ENCODE data around the gene GNB3. TPM values are rescaled to one million over a fixed set of nuclear protein-coding genes. Genes with fewer than 3 reads are reported as not detected.

Gene GNB3
- total RNA-seq, 2 experiments from 2014 or later, result 0.08 TPM; not detected in 1

DNA sequence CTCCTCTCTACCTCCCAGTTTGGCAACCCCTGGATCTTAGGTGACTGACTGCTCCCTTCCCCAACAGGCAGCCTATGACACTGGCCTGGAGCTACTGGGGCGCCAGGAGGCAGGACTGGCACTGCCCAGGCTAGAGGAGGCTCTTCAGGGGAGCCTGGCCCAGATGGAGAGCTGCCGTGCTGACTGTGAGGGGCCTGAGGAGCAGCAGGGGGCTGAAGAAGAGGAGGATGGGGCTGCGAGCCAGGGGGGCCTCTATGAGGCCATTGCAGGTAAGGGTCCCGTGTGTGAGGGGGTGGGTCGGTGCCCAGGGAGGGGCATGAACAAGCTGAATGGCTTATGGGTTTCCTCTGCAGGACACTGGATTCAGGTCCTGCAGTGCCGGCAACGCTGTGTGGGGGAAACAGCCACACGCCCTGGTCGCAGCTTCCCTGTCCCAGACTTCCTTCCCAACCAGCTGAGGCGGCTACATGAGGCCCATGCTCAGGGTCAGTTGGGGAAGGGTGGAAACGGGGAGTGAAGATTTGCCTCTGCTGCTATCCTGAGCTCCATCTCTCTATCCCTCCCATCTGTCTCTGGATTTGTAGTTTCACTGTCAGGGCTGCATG, 10.3 kb upstream of the GNB3 start:
- H3K27me3 Mint-ChIP-seq (ENCODE audit: low read depth), result peaks cover 49% of the 10 kb centered on the region
- CTCF ChIA-PET, result interaction anchor here (1.1 kb wide), 3 partner anchors 61 to 77 kb away, joined by 3 to 5 read pairs (median 4); partner anchors contain the start of gene MLF2

DNA sequence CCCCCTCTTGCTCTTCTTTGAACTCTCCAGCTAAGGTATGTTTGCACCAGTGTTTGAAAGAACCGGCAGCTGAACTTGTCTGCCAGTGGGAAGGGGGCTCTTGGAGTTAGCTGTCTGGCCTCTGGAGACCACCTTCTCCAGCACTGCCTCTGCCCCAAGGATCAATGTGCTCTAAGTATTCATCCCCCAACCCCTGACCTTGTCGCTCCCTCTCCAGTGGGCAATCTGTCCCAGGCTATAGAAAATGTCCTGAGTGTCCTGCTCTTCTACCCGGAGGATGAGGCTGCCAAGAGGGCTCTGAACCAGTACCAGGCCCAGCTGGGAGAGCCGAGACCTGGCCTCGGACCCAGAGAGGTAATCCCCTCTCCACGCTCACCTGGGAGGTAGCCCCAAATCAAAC, 9.7 kb upstream of the GNB3 start:
- peaks cover 20% of the 10 kb centered on the region for H3K4me1 Mint-ChIP-seq (ENCODE audit: low read depth)
- no peaks in the 10 kb centered on the region for H3K9me3 Mint-ChIP-seq (ENCODE audit: insufficient read depth)
- no peak overlapping the region for H3K27ac Mint-ChIP-seq
- ATAC-seq (no peak), DNase-seq (no peak)
- H3K27me3 Mint-ChIP-seq (ENCODE audit: low read depth), result peaks cover 46% of the 10 kb centered on the region
- no peak overlapping the region for H3K4me3 Mint-ChIP-seq
- ChIA-PET CTCF (interaction anchor here (1.1 kb wide), 2 partner anchors 60 to 77 kb away, joined by 4 to 5 read pairs; partner anchors contain the start of gene MLF2), POLR2A (interaction anchor here (0.6 to 1.0 kb wide), 2 partner anchors 41 to 56 kb away, joined by 3 read pairs; no protein-coding TSS in a partner anchor)
- H3K36me3 Mint-ChIP-seq (ENCODE audit: low read depth), result no peaks in the 10 kb centered on the region

More for the DNA sequence above, 10.3 kb upstream of the GNB3 start:
- DNase-seq, result no peak
- H3K36me3 Mint-ChIP-seq (ENCODE audit: low read depth), result no peaks in the 10 kb centered on the region
- H3K4me3 Mint-ChIP-seq, result no peak overlapping the region
- ATAC-seq, result no peak
- H3K4me1 Mint-ChIP-seq (ENCODE audit: low read depth), result peaks cover 21% of the 10 kb centered on the region
- H3K9me3 Mint-ChIP-seq (ENCODE audit: insufficient read depth), result no peaks in the 10 kb centered on the region
- no peak overlapping the region for H3K27ac Mint-ChIP-seq
- POLR2A ChIA-PET, result interaction anchor here (0.6 to 1.0 kb wide), 2 partner anchors 41 to 56 kb away, joined by 3 read pairs; no protein-coding TSS in a partner anchor

- ChIA-PET POLR2A (no interaction called here), CTCF (interaction anchor here (4.1 to 9.2 kb wide), 2 partner anchors 18 to 78 kb away, joined by 35 to 130 read pairs; partner anchors contain the start of genes CDCA3, MLF2 and USP5)
- DNase-seq (no peak), ATAC-seq (no peak)
- no peaks in the 10 kb centered on the region for H3K9me3 Mint-ChIP-seq (ENCODE audit: insufficient read depth)
- H3K4me3 Mint-ChIP-seq, result no peak overlapping the region
- peaks cover 41% of the 10 kb centered on the region for H3K27me3 Mint-ChIP-seq (ENCODE audit: low read depth)
- no peaks in the 10 kb centered on the region for H3K36me3 Mint-ChIP-seq (ENCODE audit: low read depth)
- H3K27ac Mint-ChIP-seq, result no peak overlapping the region
- H3K4me1 Mint-ChIP-seq (ENCODE audit: low read depth), result peaks cover 20% of the 10 kb centered on the region
Measured at GRCh38 chr12:6831450-6831995, 9.2 kb upstream of the GNB3 start.

DNA sequence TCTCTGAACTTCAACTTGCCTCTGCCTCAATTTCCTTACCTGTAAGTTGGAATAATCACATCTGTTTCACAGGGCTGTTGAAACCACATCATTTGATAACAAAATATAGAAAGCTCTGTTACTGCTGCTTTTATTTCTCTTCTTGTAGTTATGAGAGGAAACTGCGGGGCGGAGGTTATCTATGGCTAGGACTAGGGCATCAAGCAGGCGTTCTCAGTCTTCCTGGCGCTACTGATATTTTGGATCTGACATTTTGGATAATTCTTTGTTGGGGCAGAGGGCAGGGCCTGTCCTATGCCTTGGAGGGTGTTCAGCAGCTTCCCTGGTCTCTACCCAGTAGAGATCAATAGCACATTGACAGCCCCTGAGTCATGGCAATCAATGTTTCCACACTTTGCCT, 8.6 kb upstream of the GNB3 start:
- no peaks in the 10 kb centered on the region for H3K9me3 Mint-ChIP-seq (ENCODE audit: insufficient read depth)
- DNase-seq, result no peak
- ChIA-PET POLR2A (interaction anchor here (1.4 to 1.5 kb wide), 2 partner anchors 20 to 79 kb away, joined by 3 to 6 read pairs; partner anchors contain the start of genes MLF2 and USP5), CTCF (interaction anchor here (1.4 to 9.2 kb wide), 4 partner anchors 17 to 108 kb away, joined by 3 to 130 read pairs (median 20); partner anchors contain the start of genes CDCA3, COPS7A, MLF2 and PTMS)
- H3K27me3 Mint-ChIP-seq (ENCODE audit: low read depth), result peaks cover 37% of the 10 kb centered on the region
- ATAC-seq, result no peak
- no peak overlapping the region for H3K27ac Mint-ChIP-seq
- H3K36me3 Mint-ChIP-seq (ENCODE audit: low read depth), result no peaks in the 10 kb centered on the region
- peaks cover 20% of the 10 kb centered on the region for H3K4me1 Mint-ChIP-seq (ENCODE audit: low read depth)
- H3K4me3 Mint-ChIP-seq, result no peak overlapping the region

- ChIA-PET POLR2A (interaction anchor here (1.4 to 1.5 kb wide), 2 partner anchors 19 to 80 kb away, joined by 3 to 6 read pairs; partner anchors contain the start of genes MLF2 and USP5), CTCF (interaction anchor here (0.6 to 9.2 kb wide), 13 partner anchors 8 to 410 kb away, joined by 3 to 130 read pairs (median 13); partner anchors contain the start of genes CD4, CDCA3, COPS7A and GPR162)
- no peak overlapping the region for H3K4me3 Mint-ChIP-seq
- H3K27ac Mint-ChIP-seq, result no peak overlapping the region
- no peaks in the 10 kb centered on the region for H3K9me3 Mint-ChIP-seq (ENCODE audit: insufficient read depth)
- peaks cover 28% of the 10 kb centered on the region for H3K27me3 Mint-ChIP-seq (ENCODE audit: low read depth)
- H3K36me3 Mint-ChIP-seq (ENCODE audit: low read depth), result no peaks in the 10 kb centered on the region
- no peak for DNase-seq
- ATAC-seq, result no peak
- H3K4me1 Mint-ChIP-seq (ENCODE audit: low read depth), result peaks cover 12% of the 10 kb centered on the region
Measured at GRCh38 chr12:6833189-6833890, 7.4 kb upstream of the GNB3 start.

GRCh38 chr12:6834254-6834653, 6.5 kb upstream of the GNB3 start:
- Mint-ChIP-seq H3K4me1 (ENCODE audit: low read depth) (peaks cover 7% of the 10 kb centered on the region), H3K27ac (no peak overlapping the region), H3K27me3 (ENCODE audit: low read depth) (peaks cover 22% of the 10 kb centered on the region), H3K9me3 (ENCODE audit: insufficient read depth) (no peaks in the 10 kb centered on the region), H3K36me3 (ENCODE audit: low read depth) (no peaks in the 10 kb centered on the region), H3K4me3 (no peak overlapping the region)
- CTCF ChIA-PET, result interaction anchor here (0.6 to 9.2 kb wide), 20 partner anchors 9 to 410 kb away, joined by 3 to 130 read pairs (median 6); partner anchors contain the start of genes CD4, CDCA3, COPS7A and GPR162
- POLR2A ChIA-PET, result interaction anchor here (1.0 to 1.1 kb wide), 2 partner anchors 10 to 17 kb away, joined by 3 to 4 read pairs; partner anchors contain the start of gene CDCA3
- no peak for ATAC-seq
- no peak for DNase-seq

- ATAC-seq, result no peak
- H3K27ac Mint-ChIP-seq, result no peak overlapping the region
- H3K36me3 Mint-ChIP-seq (ENCODE audit: low read depth), result no peaks in the 10 kb centered on the region
- no peaks in the 10 kb centered on the region for H3K9me3 Mint-ChIP-seq (ENCODE audit: insufficient read depth)
- ChIA-PET POLR2A (interaction anchor here (1.0 to 1.1 kb wide), 2 partner anchors 9 to 16 kb away, joined by 3 to 4 read pairs; partner anchors contain the start of gene CDCA3), CTCF (interaction anchor here (0.6 to 9.2 kb wide), 19 partner anchors 10 to 282 kb away, joined by 3 to 130 read pairs (median 6); partner anchors contain the start of genes CD4, CDCA3, COPS7A and GPR162)
- H3K4me1 Mint-ChIP-seq (ENCODE audit: low read depth), result peaks cover 3% of the 10 kb centered on the region
- peaks cover 17% of the 10 kb centered on the region for H3K27me3 Mint-ChIP-seq (ENCODE audit: low read depth)
- no peak for DNase-seq
- no peak overlapping the region for H3K4me3 Mint-ChIP-seq
Measured at GRCh38 chr12:6834873-6835272, 5.9 kb upstream of the GNB3 start.

GRCh38 chr12:6836851-6837250, 3.9 kb upstream of the GNB3 start:
- ChIA-PET POLR2A (interaction anchor here (0.5 kb wide), 1 partner anchor 27 kb away, joined by 3 read pairs; no protein-coding TSS in a partner anchor), CTCF (interaction anchor here (0.9 to 9.2 kb wide), 10 partner anchors 11 to 148 kb away, joined by 3 to 130 read pairs (median 4); partner anchors contain the start of genes CD4, CDCA3, GPR162 and MLF2)
- peaks cover 3% of the 10 kb centered on the region for H3K4me1 Mint-ChIP-seq (ENCODE audit: low read depth)
- ATAC-seq (no peak), DNase-seq (no peak)
- H3K36me3 Mint-ChIP-seq (ENCODE audit: low read depth), result no peaks in the 10 kb centered on the region
- H3K27me3 Mint-ChIP-seq (ENCODE audit: low read depth), result peaks cover 3% of the 10 kb centered on the region
- no peaks in the 10 kb centered on the region for H3K9me3 Mint-ChIP-seq (ENCODE audit: insufficient read depth)
- H3K27ac Mint-ChIP-seq, result no peak overlapping the region
- no peak overlapping the region for H3K4me3 Mint-ChIP-seq

DNA sequence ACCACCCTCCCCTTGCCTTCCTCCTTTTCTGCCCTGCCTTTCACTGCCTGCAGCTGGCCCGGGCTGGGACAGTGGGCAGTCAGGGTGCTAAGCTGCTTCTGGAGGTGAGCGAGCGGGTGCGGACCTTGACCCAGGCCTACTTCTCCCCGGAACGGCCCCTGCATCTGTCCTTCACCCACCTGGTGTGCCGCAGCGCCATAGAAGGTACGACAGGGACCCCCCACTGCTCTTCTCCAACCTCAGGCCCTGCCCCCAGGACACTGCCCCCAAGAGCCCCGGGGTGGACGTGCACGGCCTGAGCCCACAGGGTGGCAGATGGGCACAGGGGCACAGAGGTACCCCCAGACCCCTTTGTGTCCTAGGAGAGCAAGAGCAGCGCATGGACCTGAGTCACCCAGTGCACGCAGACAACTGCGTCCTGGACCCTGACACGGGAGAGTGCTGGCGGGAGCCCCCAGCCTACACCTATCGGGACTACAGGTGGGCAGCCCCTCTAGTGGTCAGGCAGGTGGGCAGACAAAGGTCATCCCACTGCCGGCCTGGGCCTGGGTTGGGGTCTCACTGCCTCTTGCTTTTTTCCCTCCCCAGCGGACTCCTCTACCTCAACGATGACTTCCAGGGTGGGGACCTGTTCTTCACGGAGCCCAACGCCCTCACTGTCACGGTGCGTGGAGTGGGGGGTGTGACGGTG, 3.2 kb upstream of the GNB3 start:
- ChIA-PET CTCF (interaction anchor here (0.9 to 9.2 kb wide), 6 partner anchors 12 to 84 kb away, joined by 4 to 130 read pairs (median 8); partner anchors contain the start of genes CDCA3, GPR162, MLF2 and USP5), POLR2A (interaction anchor here (0.5 to 3.0 kb wide), 2 partner anchors 14 to 28 kb away, joined by 3 to 14 read pairs; partner anchors contain the start of genes CDCA3 and USP5)
- H3K4me3 Mint-ChIP-seq, result no peak overlapping the region
- peaks cover 3% of the 10 kb centered on the region for H3K27me3 Mint-ChIP-seq (ENCODE audit: low read depth)
- DNase-seq (no peak), ATAC-seq (no peak)
- no peaks in the 10 kb centered on the region for H3K36me3 Mint-ChIP-seq (ENCODE audit: low read depth)
- peaks cover 3% of the 10 kb centered on the region for H3K4me1 Mint-ChIP-seq (ENCODE audit: low read depth)
- no peak overlapping the region for H3K27ac Mint-ChIP-seq
- H3K9me3 Mint-ChIP-seq (ENCODE audit: insufficient read depth), result no peaks in the 10 kb centered on the region

- Mint-ChIP-seq H3K27me3 (ENCODE audit: low read depth) (peaks cover 3% of the 10 kb centered on the region), H3K27ac (no peak overlapping the region), H3K4me3 (no peak overlapping the region), H3K9me3 (ENCODE audit: insufficient read depth) (no peaks in the 10 kb centered on the region), H3K36me3 (ENCODE audit: low read depth) (no peaks in the 10 kb centered on the region), H3K4me1 (ENCODE audit: low read depth) (peaks cover 3% of the 10 kb centered on the region)
- DNase-seq (no peak), ATAC-seq (no peak)
- ChIA-PET CTCF (interaction anchor here (2.3 to 9.2 kb wide), 2 partner anchors 10 to 85 kb away, joined by 11 to 130 read pairs; partner anchors contain the start of genes CDCA3, MLF2 and USP5), POLR2A (interaction anchor here (3.0 kb wide), 1 partner anchor 13 kb away, joined by 14 read pairs; the partner anchor contains the start of genes CDCA3 and USP5)
Measured at GRCh38 chr12:6838854-6839253, 1.9 kb upstream of the GNB3 start.
